GM12878 (cell line): Measurements from ENCODE around the gene RPL10A. TPM values are rescaled to one million over a fixed set of nuclear protein-coding genes. Genes with fewer than 3 reads are reported as not detected.

Experiments used
- ATAC-seq: fragments of 200-7000 bp; cut with Tn5 transposase; 3 replicates; pipeline ENCODE4 v1.9.1; 2020; ENCODE audit warnings: mild to moderate bottlenecking, moderate library complexity
- BruUV-seq: library from RNA; stranded (reverse); fragments of 400-500 nt; replicated peaks from 2 replicates; lab custom pipeline; 2021; lab: Mats Ljungman, UMichigan
- CTCF ChIA-PET: fragments of 300-600 bp; sonication (Branson Sonifier 250); formaldehyde crosslinking; extraction: SDS; loops from one replicate; lab custom pipeline; 2021; ENCODE audit warnings: inconsistent platforms; lab: Yijun Ruan, JAX
- POLR2A ChIA-PET: fragments of 350-600 bp; formaldehyde crosslinking; extraction: SDS; loops from one replicate; lab custom pipeline; 2021; ENCODE audit warnings: inconsistent platforms; lab: Charles Lee
- RAD21 ChIA-PET: fragments of 300-600 bp; sonication (Branson Sonifier 250); formaldehyde crosslinking; loops from one replicate; lab custom pipeline; 2023; ENCODE audit warnings: antibody characterized with exemption; ENCODE audit not compliant: unreplicated experiment; lab: Charles Lee
- SMC1A ChIA-PET: fragments of 300-600 bp; sonication (Branson Sonifier 250); formaldehyde crosslinking; loops from one replicate; lab custom pipeline; 2023; ENCODE audit not compliant: unreplicated experiment, uncharacterized antibody; lab: Charles Lee
- DNase-seq: peaks from one replicate; pipeline ENCODE4 v3.0.0-alpha.2; 2011; ENCODE audit warnings: low read depth, low spot score
- FAIRE-seq: peaks from 3 replicates; lab custom pipeline; 2011; peaks lifted over from hg19 to GRCh38; lab: Jason Lieb, UNC
- H2AFZ ChIP-seq: 2 replicates; pipeline ENCODE4 v1.6.0; 2011; ENCODE audit warnings: low read depth, low read length, control low read depth; ENCODE audit not compliant: control insufficient read depth
- H3K27ac ChIP-seq: 2 replicates; pipeline ENCODE4 v1.5.1; 2011; ENCODE audit warnings: control low read depth; ENCODE audit not compliant: control insufficient read depth, insufficient read depth
- H3K27me3 ChIP-seq, 2 experiments: replicated peaks in 1 of 2; 2 replicates each; pipeline versions ENCODE4 v1.6.0 to v1.6.1; 2011; ENCODE audit warnings: low read length in 1 of 2; ENCODE audit not compliant: control insufficient read depth in 2 of 2, insufficient read depth in 2 of 2
- H3K36me3 ChIP-seq, 2 experiments: 2 replicates each; pipeline ENCODE4 v1.5.1; 2011; ENCODE audit warnings: low read length in 1 of 2; ENCODE audit not compliant: control insufficient read depth in 2 of 2, insufficient read depth in 2 of 2
- H3K4me1 ChIP-seq: 2 replicates; pipeline ENCODE4 v1.6.1; 2011; ENCODE audit warnings: mild to moderate bottlenecking, low read length, moderate library complexity, mixed read lengths; ENCODE audit not compliant: control insufficient read depth, insufficient read depth
- H3K4me2 ChIP-seq: 2 replicates; pipeline ENCODE4 v1.6.0; 2011; ENCODE audit warnings: control low read depth; ENCODE audit not compliant: control insufficient read depth, insufficient read depth
- H3K4me3 ChIP-seq: fragments of 200-600 bp; sonication (generic); 2 replicates; pipeline ENCODE4 v1.5.1; 2016
- H3K79me2 ChIP-seq: 2 replicates; pipeline ENCODE4 v1.6.0; 2011; ENCODE audit warnings: low read length; ENCODE audit not compliant: control insufficient read depth, insufficient read depth
- H3K9ac ChIP-seq: 2 replicates; pipeline ENCODE4 v1.8.0; 2011; ENCODE audit warnings: low read length, control low read depth, mixed read lengths; ENCODE audit not compliant: control insufficient read depth, insufficient read depth
- H3K9me3 ChIP-seq: replicated peaks from 3 replicates; pipeline ENCODE4 v1.5.1; 2011; ENCODE audit warnings: mild to moderate bottlenecking, low read length; ENCODE audit not compliant: control insufficient read depth, insufficient read depth
- H4K20me1 ChIP-seq: 2 replicates; pipeline ENCODE4 v1.6.0; 2011; ENCODE audit not compliant: control insufficient read depth, insufficient read depth
- KLF5 ChIP-seq: fragments of 450-650 bp; IDR thresholded peaks from 2 replicates; pipeline ENCODE4 v1.6.1; 2014; ENCODE audit warnings: mild to moderate bottlenecking; ENCODE audit not compliant: partially characterized antibody
- MTA2 ChIP-seq: fragments of 450-650 bp; IDR thresholded peaks from 2 replicates; pipeline ENCODE4 v1.6.1; 2016; ENCODE audit warnings: low read depth, mild to moderate bottlenecking, moderate library complexity
- MTA3 ChIP-seq: IDR thresholded peaks from 2 replicates; pipeline ENCODE4 v1.6.1; 2012; ENCODE audit warnings: low read length, inconsistent platforms, borderline replicate concordance
- STAT1 ChIP-seq: fragments of 450-650 bp; conservative IDR thresholded peaks from 2 replicates; pipeline ENCODE4 v1.6.1; 2014; ENCODE audit warnings: antibody characterized with exemption, mild to moderate bottlenecking
- STAT3 ChIP-seq: IDR thresholded peaks from 2 replicates; pipeline ENCODE4 v1.6.1; 2011; ENCODE audit warnings: low read depth, low read length, improper control_type of control experiment
- WGBS: methylation state at CpG from one replicate; pipeline ENCODE4 v1.1.6; 2016; ENCODE audit warnings: low lambda C conversion rate; ENCODE audit not compliant: insufficient replicate concordance, insufficient coverage; ENCODE audit errors: missing lambda C conversion rate; 5-methylcytosine and 5-hydroxymethylcytosine counted together
- in situ Hi-C: fragments of 300-500 bp; cut with MboI; formaldehyde crosslinking; loops from 9 replicates; pipeline ENCODE4 v1.14.3; 2018; ENCODE audit warnings: mixed read lengths
- intact Hi-C: fragments of 100-400 bp; cut with micrococcal nuclease; formaldehyde crosslinking; loops from one replicate; pipeline ENCODE4 v1.14.2; 2022; ENCODE audit not compliant: unreplicated experiment
- polyA plus RNA-seq, 11 experiments: library from polyadenylated mRNA; depleted of rRNA in 4 of 11; unstranded in 6 of 11; stranded (reverse) in 5 of 11; fragments of >200 nt; fragmentation: Nextera tagmentation in 4 of 11; fragmentation: Illumina TruSeq in 1 of 11; extraction: Ambion mirVana in 4 of 11; extraction: Trizol in 1 of 11; gene quantifications; 1 replicate in 1 of 11; 2 replicates in 10 of 11; pipeline versions ENCODE4 v1.2.1 to v1.2.3, GENCODE V29; 2011 to 2016; ENCODE audit warnings: inconsistent platforms in 2 of 11, missing spikeins in 2 of 11, low read depth in 1 of 11
- total RNA-seq, 4 experiments: library from RNA; depleted of rRNA in 3 of 4; stranded (reverse); fragments of >200 nt in 3 of 4; fragmentation: Illumina TruSeq in 1 of 4; extraction: Trizol in 1 of 4; gene quantifications; 2 replicates each; pipeline versions ENCODE4 v1.2.1 to v1.2.3, GENCODE V29; 2013 to 2021
- TF ChIP-seq, protein P1 (sequence below): fragments of 450-650 bp; IDR thresholded peaks from 2 replicates; pipeline ENCODE4 v1.6.1; 2017; ENCODE audit warnings: low read depth, mild to moderate bottlenecking, moderate library complexity
- TF ChIP-seq, protein P2 (sequence below): IDR thresholded peaks from 2 replicates; pipeline ENCODE4 v1.6.1; 2012; ENCODE audit warnings: improper control_type of control experiment, low read depth, low read length; ENCODE audit not compliant: insufficient replicate concordance

Gene RPL10A
- total and polyA plus RNA-seq, 10 of the 15 experiments (the other 5 are each of a cell fraction or from before 2014, with no cell fraction given) = 833 to 4,029 (median 2,795) TPM

DNA sequence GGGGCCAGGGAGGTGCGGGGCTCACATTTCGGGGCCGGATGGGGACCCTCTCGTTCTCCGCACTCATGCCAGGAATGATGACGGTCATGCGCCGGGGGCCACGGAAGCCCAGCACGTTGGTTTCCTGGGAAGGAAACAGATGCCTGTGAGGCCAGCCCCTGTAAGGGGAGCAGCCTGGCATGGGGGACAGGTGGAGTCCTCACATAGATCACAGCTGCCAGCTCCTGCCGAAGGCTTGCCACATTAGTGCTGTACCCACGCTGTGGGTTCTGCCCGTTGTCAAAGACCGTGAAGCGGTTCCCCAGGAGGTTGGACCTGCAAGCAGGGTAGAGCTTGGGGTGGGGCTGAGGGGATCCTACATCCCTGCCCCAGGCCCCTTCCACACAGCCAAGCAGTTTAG lies 35.3 kb downstream of the RPL10A start:
- H3K4me1 ChIP-seq = no peaks in the 10 kb centered on the region
- no peak for TF ChIP-seq STAT1
- TF ChIP-seq, protein P1, sequence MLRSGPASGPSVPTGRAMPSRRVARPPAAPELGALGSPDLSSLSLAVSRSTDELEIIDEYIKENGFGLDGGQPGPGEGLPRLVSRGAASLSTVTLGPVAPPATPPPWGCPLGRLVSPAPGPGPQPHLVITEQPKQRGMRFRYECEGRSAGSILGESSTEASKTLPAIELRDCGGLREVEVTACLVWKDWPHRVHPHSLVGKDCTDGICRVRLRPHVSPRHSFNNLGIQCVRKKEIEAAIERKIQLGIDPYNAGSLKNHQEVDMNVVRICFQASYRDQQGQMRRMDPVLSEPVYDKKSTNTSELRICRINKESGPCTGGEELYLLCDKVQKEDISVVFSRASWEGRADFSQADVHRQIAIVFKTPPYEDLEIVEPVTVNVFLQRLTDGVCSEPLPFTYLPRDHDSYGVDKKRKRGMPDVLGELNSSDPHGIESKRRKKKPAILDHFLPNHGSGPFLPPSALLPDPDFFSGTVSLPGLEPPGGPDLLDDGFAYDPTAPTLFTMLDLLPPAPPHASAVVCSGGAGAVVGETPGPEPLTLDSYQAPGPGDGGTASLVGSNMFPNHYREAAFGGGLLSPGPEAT = no peak
- TF ChIP-seq MTA3 = no peak
- TF ChIP-seq, protein P2, sequence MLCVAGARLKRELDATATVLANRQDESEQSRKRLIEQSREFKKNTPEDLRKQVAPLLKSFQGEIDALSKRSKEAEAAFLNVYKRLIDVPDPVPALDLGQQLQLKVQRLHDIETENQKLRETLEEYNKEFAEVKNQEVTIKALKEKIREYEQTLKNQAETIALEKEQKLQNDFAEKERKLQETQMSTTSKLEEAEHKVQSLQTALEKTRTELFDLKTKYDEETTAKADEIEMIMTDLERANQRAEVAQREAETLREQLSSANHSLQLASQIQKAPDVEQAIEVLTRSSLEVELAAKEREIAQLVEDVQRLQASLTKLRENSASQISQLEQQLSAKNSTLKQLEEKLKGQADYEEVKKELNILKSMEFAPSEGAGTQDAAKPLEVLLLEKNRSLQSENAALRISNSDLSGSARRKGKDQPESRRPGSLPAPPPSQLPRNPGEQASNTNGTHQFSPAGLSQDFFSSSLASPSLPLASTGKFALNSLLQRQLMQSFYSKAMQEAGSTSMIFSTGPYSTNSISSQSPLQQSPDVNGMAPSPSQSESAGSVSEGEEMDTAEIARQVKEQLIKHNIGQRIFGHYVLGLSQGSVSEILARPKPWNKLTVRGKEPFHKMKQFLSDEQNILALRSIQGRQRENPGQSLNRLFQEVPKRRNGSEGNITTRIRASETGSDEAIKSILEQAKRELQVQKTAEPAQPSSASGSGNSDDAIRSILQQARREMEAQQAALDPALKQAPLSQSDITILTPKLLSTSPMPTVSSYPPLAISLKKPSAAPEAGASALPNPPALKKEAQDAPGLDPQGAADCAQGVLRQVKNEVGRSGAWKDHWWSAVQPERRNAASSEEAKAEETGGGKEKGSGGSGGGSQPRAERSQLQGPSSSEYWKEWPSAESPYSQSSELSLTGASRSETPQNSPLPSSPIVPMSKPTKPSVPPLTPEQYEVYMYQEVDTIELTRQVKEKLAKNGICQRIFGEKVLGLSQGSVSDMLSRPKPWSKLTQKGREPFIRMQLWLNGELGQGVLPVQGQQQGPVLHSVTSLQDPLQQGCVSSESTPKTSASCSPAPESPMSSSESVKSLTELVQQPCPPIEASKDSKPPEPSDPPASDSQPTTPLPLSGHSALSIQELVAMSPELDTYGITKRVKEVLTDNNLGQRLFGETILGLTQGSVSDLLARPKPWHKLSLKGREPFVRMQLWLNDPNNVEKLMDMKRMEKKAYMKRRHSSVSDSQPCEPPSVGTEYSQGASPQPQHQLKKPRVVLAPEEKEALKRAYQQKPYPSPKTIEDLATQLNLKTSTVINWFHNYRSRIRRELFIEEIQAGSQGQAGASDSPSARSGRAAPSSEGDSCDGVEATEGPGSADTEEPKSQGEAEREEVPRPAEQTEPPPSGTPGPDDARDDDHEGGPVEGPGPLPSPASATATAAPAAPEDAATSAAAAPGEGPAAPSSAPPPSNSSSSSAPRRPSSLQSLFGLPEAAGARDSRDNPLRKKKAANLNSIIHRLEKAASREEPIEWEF = no peak
- no peak for TF ChIP-seq KLF5
- no peak for TF ChIP-seq STAT3
- TF ChIP-seq MTA2 = no peak
- RAD21 ChIA-PET = no interaction called here
- H2AFZ ChIP-seq = no peak overlapping the region
- SMC1A ChIA-PET = no interaction called here
- no peaks in the 10 kb centered on the region for H3K79me2 ChIP-seq
- no peaks in the 10 kb centered on the region for H4K20me1 ChIP-seq
- POLR2A ChIA-PET = no interaction called here
- ATAC-seq (no peak), FAIRE-seq (no peak), DNase-seq (no peak)
- WGBS = 20% methylated on average over 15 of the region's 15 CpGs
- in situ Hi-C loops = no loop called here
- H3K4me2 ChIP-seq = no peak overlapping the region
- H3K4me3 ChIP-seq = no peak overlapping the region
- H3K9ac ChIP-seq = no peak overlapping the region
- no peaks in the 10 kb centered on the region for H3K36me3 ChIP-seq
- CTCF ChIA-PET = interaction anchor here (1.0 kb wide), 1 partner anchor 161 kb away, joined by 3 read pairs; the partner anchor contains the start of gene PPARD
- H3K27me3 ChIP-seq = peaks cover 2 to 7% of the 10 kb centered on the region in 2 experiments; a peak in 3 of 4 replicates
- intact Hi-C loops = no loop called here
- BruUV-seq = no TSS peak
- H3K9me3 ChIP-seq = no peaks in the 10 kb centered on the region
- no peak overlapping the region for H3K27ac ChIP-seq
